K562 (cell line): ENCODE data around the gene KLHL30. TPM values are rescaled to one million over a fixed set of nuclear protein-coding genes. Genes with fewer than 3 reads are reported as not detected.

ENCODE experiments used
- ARID4B ChIP-seq: sonication (generic); formaldehyde crosslinking; IDR thresholded peaks from 2 replicates; pipeline ENCODE4 v1.8.0; 2022; ENCODE audit warnings: mild to moderate bottlenecking, missing genetic modification reagents
- CXXC5 ChIP-seq: fragments of 250-450 bp; sonication (Bioruptor Pico); IDR thresholded peaks from 2 replicates; pipeline ENCODE4 v1.8.0; 2022; ENCODE audit warnings: inconsistent platforms, mild to moderate bottlenecking, moderate library complexity
- JUND ChIP-seq, 2 experiments: IDR thresholded peaks; 2 replicates in 1 of 2; 3 replicates in 1 of 2; pipeline ENCODE4 v1.6.1; 2011; ENCODE audit warnings: borderline replicate concordance in 2 of 2, low read depth in 2 of 2, low read length in 2 of 2, improper control_type of control experiment in 1 of 2, missing biosample characterization in 1 of 2, missing genetic modification characterization in 1 of 2, missing genetic modification reagents in 1 of 2
- polyA plus RNA-seq, 8 experiments: library from polyadenylated mRNA; depleted of rRNA in 4 of 8; stranded (reverse) in 5 of 8; unstranded in 3 of 8; fragments of >200 nt; fragmentation: Nextera tagmentation in 2 of 8; fragmentation: Illumina TruSeq in 1 of 8; extraction: Ambion mirVana in 2 of 8; extraction: Trizol in 1 of 8; gene quantifications; 2 replicates each; pipeline versions ENCODE4 v1.2.1 to v1.2.3, GENCODE V29; 2011 to 2014; ENCODE audit warnings: inconsistent platforms in 1 of 8, missing spikeins in 1 of 8
- total RNA-seq, 7 experiments: library from RNA; depleted of rRNA in 6 of 7; stranded (reverse); fragments of >200 nt in 6 of 7; fragmentation: Illumina TruSeq in 2 of 7; extraction: Trizol in 2 of 7; gene quantifications; 2 replicates each; pipeline versions ENCODE4 v1.2.1 to v1.2.3, GENCODE V29; 2011 to 2021; ENCODE audit warnings: low replicate concordance in 1 of 7

KLHL30 gene
- total and polyA plus RNA-seq, 9 of the 15 experiments (the other 6 are each of a cell fraction or from before 2014, with no cell fraction given), result 0.04 TPM; not detected in 8

GRCh38 chr2:238167761-238168160 lies 29.3 kb downstream of the KLHL30 start (continued):
- TF ChIP-seq ARID4B (CRISPR knock-in tag), result no peak
- peak; percentile 64; the same call in 1 of the 2 replicates for TF ChIP-seq JUND (IDR thresholded peaks at IDR 0.05; ENCODE audit: borderline replicate concordance, low read depth, low read length)
- no peak for TF ChIP-seq JUND (tag; IDR thresholded peaks at IDR 0.05; ENCODE audit: borderline replicate concordance, low read depth, low read length)
- peak; percentile 35 for TF ChIP-seq CXXC5
- TF ChIP-seq, all 486 proteins: peak for 20
